ENCODE measurements around the gene HUS1B.

Gene HUS1B

GRCh38 chr6:680666-681340 lies 23.9 kb upstream of the HUS1B start:
- no peak for ATAC-seq
- TF ChIP-seq CREB5 (CRISPR knock-in tag; IDR thresholded peaks at IDR 0.05; ENCODE audit: low read depth) (no peak), ARNTL (CRISPR knock-in tag; IDR thresholded peaks at IDR 0.05; ENCODE audit: borderline replicate concordance, low read depth) (no peak), TOX (CRISPR knock-in tag; IDR thresholded peaks at IDR 0.05; ENCODE audit: borderline replicate concordance) (no peak), ZNF565 (CRISPR knock-in tag; conservative IDR thresholded peaks at IDR 0.05; ENCODE audit: low read depth) (no peak), ZNF8 (CRISPR knock-in tag; IDR thresholded peaks at IDR 0.05) (no peak), BACH2 (CRISPR knock-in tag; IDR thresholded peaks at IDR 0.05; ENCODE audit: borderline replicate concordance) (no peak)

GRCh38 chr6:680251-680650 lies 23.4 kb upstream of the HUS1B start:
- no peak for TF ChIP-seq POU6F1 (CRISPR knock-in tag; IDR thresholded peaks at IDR 0.05; ENCODE audit: borderline replicate concordance, low read depth)
- TF ChIP-seq ZC3H10 (CRISPR knock-in tag; IDR thresholded peaks at IDR 0.05), result no peak
- TF ChIP-seq TSHZ2 (CRISPR knock-in tag; IDR thresholded peaks at IDR 0.05), result no peak
- TF ChIP-seq PPARA (CRISPR knock-in tag; IDR thresholded peaks at IDR 0.05; ENCODE audit: borderline replicate concordance), result no peak
- no peak for TF ChIP-seq GLIS3 (CRISPR knock-in tag; IDR thresholded peaks at IDR 0.05)
- no peak for ATAC-seq

GRCh38 chr6:679282-679681 lies 22.4 kb upstream of the HUS1B start:
- TF ChIP-seq SNAI2 (CRISPR knock-in tag; IDR thresholded peaks at IDR 0.05) (no peak), TOX (CRISPR knock-in tag; IDR thresholded peaks at IDR 0.05; ENCODE audit: borderline replicate concordance) (no peak), TSHZ2 (CRISPR knock-in tag; IDR thresholded peaks at IDR 0.05) (no peak), ZNF70 (CRISPR knock-in tag; IDR thresholded peaks at IDR 0.05) (no peak), PPARA (CRISPR knock-in tag; IDR thresholded peaks at IDR 0.05; ENCODE audit: borderline replicate concordance) (no peak), ZNF565 (CRISPR knock-in tag; conservative IDR thresholded peaks at IDR 0.05; ENCODE audit: low read depth) (no peak), RARB (CRISPR knock-in tag; IDR thresholded peaks at IDR 0.05) (no peak), CSRNP3 (CRISPR knock-in tag; IDR thresholded peaks at IDR 0.05) (no peak), ZC3H10 (CRISPR knock-in tag; IDR thresholded peaks at IDR 0.05) (no peak), PATZ1 (CRISPR knock-in tag; IDR thresholded peaks at IDR 0.05; ENCODE audit: borderline replicate concordance) (no peak), ZNF8 (CRISPR knock-in tag; IDR thresholded peaks at IDR 0.05) (no peak), ZFP30 (CRISPR knock-in tag; IDR thresholded peaks at IDR 0.05) (no peak), OSR1 (CRISPR knock-in tag; IDR thresholded peaks at IDR 0.05) (no peak), CREB5 (CRISPR knock-in tag; IDR thresholded peaks at IDR 0.05; ENCODE audit: low read depth) (no peak)
- ATAC-seq, result no peak

All from SK-N-SH treated with all-trans-retinoic acid at 6 μM for 48 hours (cell line).